HepG2 (cell line): ENCODE measurements around the gene AHCY. TPM values are rescaled to one million over a fixed set of nuclear protein-coding genes. Genes with fewer than 3 reads are reported as not detected.
A peak's percentile ranks its signal among the peaks of the same experiment; 100 is the strongest.

ENCODE experiments used
- ATAC-seq: fragments of 200-7000 bp; cut with Tn5 transposase; 3 replicates; pipeline ENCODE4 v1.9.1; 2020; ENCODE audit warnings: mild to moderate bottlenecking, moderate library complexity
- BruUV-seq: library from RNA; stranded (reverse); fragments of 400-500 nt; replicated peaks from 2 replicates; lab custom pipeline; 2021; lab: Mats Ljungman, UMichigan
- CTCF ChIA-PET: fragments of 300-600 bp; formaldehyde crosslinking; extraction: SDS; loops from one replicate; lab custom pipeline; 2021; ENCODE audit warnings: low total read pairs, inconsistent platforms, low intra/inter-chr PET ratio; lab: Yijun Ruan, JAX
- POLR2A ChIA-PET: fragments of 350-600 bp; sonication (Branson Sonifier 250); formaldehyde crosslinking; loops from one replicate; lab custom pipeline; 2020; ENCODE audit warnings: antibody characterized with exemption, inconsistent platforms; lab: Yijun Ruan, JAX
- DNase-seq: peaks from one replicate; pipeline ENCODE4 v3.0.0-alpha.2; 2015; ENCODE audit warnings: low spot score
- FAIRE-seq: peaks from 3 replicates; lab custom pipeline; 2011; peaks lifted over from hg19 to GRCh38; lab: Jason Lieb, UNC
- H2AFZ ChIP-seq: one replicate; pipeline ENCODE4 v1.6.1; 2011; ENCODE audit warnings: low read length, inconsistent platforms
- H3K27ac ChIP-seq: fragments of 300-600 bp; 3 replicates; pipeline ENCODE4 v1.8.0; 2011; ENCODE audit warnings: mixed run types, mild to moderate bottlenecking, mixed read lengths, low read length, inconsistent platforms; ENCODE audit not compliant: insufficient read depth; ENCODE audit errors: extremely low read length
- H3K27me3 ChIP-seq, 2 experiments: fragments of 200-600 bp in 1 of 2; 2 replicates in 1 of 2; 3 replicates in 1 of 2; pipeline versions ENCODE4 v1.6.0 to v1.8.0; 2011; ENCODE audit warnings: low read length in 2 of 2, mild to moderate bottlenecking in 2 of 2, moderate library complexity in 2 of 2, inconsistent platforms in 1 of 2; ENCODE audit not compliant: insufficient read depth in 2 of 2, control insufficient read depth in 1 of 2
- H3K36me3 ChIP-seq, 2 experiments: fragments of 200-600 bp in 1 of 2; replicated peaks in 1 of 2; 2 replicates in 1 of 2; 3 replicates in 1 of 2; pipeline versions ENCODE4 v1.5.1 to v1.8.0; 2011; ENCODE audit warnings: low read length in 2 of 2, inconsistent platforms in 1 of 2; ENCODE audit not compliant: insufficient read depth in 2 of 2, control insufficient read depth in 1 of 2
- H3K4me1 ChIP-seq: 2 replicates; pipeline ENCODE4 v1.5.1; 2012; ENCODE audit warnings: low read length, inconsistent platforms; ENCODE audit not compliant: insufficient read depth
- H3K4me2 ChIP-seq: 2 replicates; pipeline ENCODE4 v1.6.0; 2011; ENCODE audit warnings: low read depth, low read length, inconsistent platforms
- H3K4me3 ChIP-seq, 3 experiments: fragments of 200-600 bp in 1 of 3; sonication (generic), shearing (Covaris generic) in 1 of 3; replicated peaks in 1 of 3; 2 replicates each; pipeline ENCODE4 v1.5.1; 2011 to 2016; ENCODE audit warnings: low read length in 3 of 3, inconsistent platforms in 2 of 3, low read depth in 2 of 3, mild to moderate bottlenecking in 2 of 3, control low read depth in 1 of 3, mixed read lengths in 1 of 3; ENCODE audit not compliant: insufficient read depth in 1 of 3
- H3K79me2 ChIP-seq: one replicate; pipeline ENCODE4 v1.6.1; 2011; ENCODE audit warnings: low read length, inconsistent platforms; ENCODE audit not compliant: insufficient read depth
- H3K9ac ChIP-seq: 2 replicates; pipeline ENCODE4 v1.6.0; 2011; ENCODE audit warnings: mild to moderate bottlenecking, low read depth, low read length, inconsistent platforms; ENCODE audit not compliant: insufficient read depth
- H3K9me3 ChIP-seq: 2 replicates; pipeline ENCODE4 v1.5.1; 2012; ENCODE audit warnings: mild to moderate bottlenecking, low read length
- H4K20me1 ChIP-seq: 2 replicates; pipeline ENCODE4 v1.6.0; 2011; ENCODE audit warnings: inconsistent platforms, mild to moderate bottlenecking, low read length, moderate library complexity; ENCODE audit not compliant: insufficient read depth
- ARID2 ChIP-seq: sonication (generic); formaldehyde crosslinking; IDR thresholded peaks from 2 replicates; pipeline ENCODE4 v1.8.1; 2022; ENCODE audit warnings: mild to moderate bottlenecking, missing genetic modification reagents, borderline replicate concordance
- ATF7 ChIP-seq, 2 experiments: fragments of 450-650 bp in 1 of 2; sonication (generic) in 1 of 2; formaldehyde crosslinking in 1 of 2; IDR thresholded peaks; 2 replicates each; pipeline versions ENCODE4 v1.4.0 to v1.6.1; 2016 to 2020; ENCODE audit warnings: antibody characterized with exemption in 1 of 2, mild to moderate bottlenecking in 1 of 2, missing genetic modification reagents in 1 of 2
- CHD4 ChIP-seq: fragments of 200-600 bp; sonication (generic); IDR thresholded peaks from 2 replicates; pipeline ENCODE4 v1.7.0; 2017; ENCODE audit warnings: mild to moderate bottlenecking, low read length, borderline replicate concordance
- ESRRA ChIP-seq: sonication (generic); formaldehyde crosslinking; IDR thresholded peaks from 2 replicates; pipeline ENCODE4 v1.5.1; 2020; ENCODE audit warnings: mild to moderate bottlenecking, low read depth, missing genetic modification reagents
- FIP1L1 ChIP-seq: fragments of 200-400 bp; formaldehyde crosslinking; IDR thresholded peaks from 2 replicates; pipeline ENCODE4 v1.6.1; 2018; ENCODE audit warnings: low read depth, mild to moderate bottlenecking, low read length, moderate library complexity, borderline replicate concordance; ENCODE audit not compliant: insufficient read depth
- FOXO4 ChIP-seq: sonication (generic); formaldehyde crosslinking; conservative IDR thresholded peaks from 2 replicates; pipeline ENCODE4 v1.8.1; 2023; ENCODE audit warnings: missing genetic modification reagents
- FOXP1 ChIP-seq, 2 experiments: fragments of 450-650 bp in 1 of 2; IDR thresholded peaks; 2 replicates each; pipeline ENCODE4 v1.6.1; 2017 to 2018; ENCODE audit warnings: antibody characterized with exemption in 1 of 2
- IRX3 ChIP-seq: sonication (generic); formaldehyde crosslinking; IDR thresholded peaks from 2 replicates; pipeline ENCODE4 v1.8.1; 2023; ENCODE audit warnings: mild to moderate bottlenecking, low read depth, missing genetic modification reagents, borderline replicate concordance
- MEF2D ChIP-seq: sonication (generic); formaldehyde crosslinking; IDR thresholded peaks from 2 replicates; pipeline ENCODE4 v1.5.1; 2020; ENCODE audit warnings: mild to moderate bottlenecking, missing genetic modification reagents
- RXRB ChIP-seq: IDR thresholded peaks from 2 replicates; pipeline ENCODE4 v1.6.1; 2016; ENCODE audit warnings: borderline replicate concordance, missing genetic modification reagents, missing compliant biosample characterization
- SALL2 ChIP-seq: sonication (generic); formaldehyde crosslinking; IDR thresholded peaks from 2 replicates; pipeline ENCODE4 v1.8.1; 2023; ENCODE audit warnings: mild to moderate bottlenecking, missing genetic modification reagents, inconsistent platforms
- SMAD3 ChIP-seq: sonication (generic); formaldehyde crosslinking; IDR thresholded peaks from 2 replicates; pipeline ENCODE4 v1.4.0; 2020; ENCODE audit warnings: missing genetic modification reagents
- SMAD9 ChIP-seq: sonication (generic); formaldehyde crosslinking; IDR thresholded peaks from 2 replicates; pipeline ENCODE4 v1.5.1; 2020; ENCODE audit warnings: mild to moderate bottlenecking, missing genetic modification reagents
- SP5 ChIP-seq: IDR thresholded peaks from 2 replicates; pipeline ENCODE4 v1.6.1; 2016; ENCODE audit warnings: low read depth, borderline replicate concordance
- TEAD3 ChIP-seq: optimal IDR thresholded peaks from 2 replicates; pipeline ENCODE3; 2016; ENCODE audit warnings: borderline replicate concordance
- WIZ ChIP-seq: sonication (generic); formaldehyde crosslinking; IDR thresholded peaks from 2 replicates; pipeline ENCODE4 v1.5.1; 2020; ENCODE audit warnings: mild to moderate bottlenecking, missing genetic modification reagents
- ZMYM2 ChIP-seq: sonication (generic); formaldehyde crosslinking; IDR thresholded peaks from 2 replicates; pipeline ENCODE4 v1.8.0; 2022; ENCODE audit warnings: mild to moderate bottlenecking, missing genetic modification reagents
- ZNF3 ChIP-seq: IDR thresholded peaks from 2 replicates; pipeline ENCODE4 v1.7.0; 2017; ENCODE audit warnings: inconsistent platforms
- ZNF543 ChIP-seq: sonication (generic); formaldehyde crosslinking; IDR thresholded peaks from 2 replicates; pipeline ENCODE4 v1.4.0; 2020; ENCODE audit warnings: mild to moderate bottlenecking, missing genetic modification reagents
- ZNF629 ChIP-seq: sonication (generic); formaldehyde crosslinking; conservative IDR thresholded peaks from 2 replicates; pipeline ENCODE4 v1.5.0; 2020; ENCODE audit warnings: missing genetic modification reagents
- ZNF660 ChIP-seq: sonication (generic); formaldehyde crosslinking; IDR thresholded peaks from 2 replicates; pipeline ENCODE4 v1.5.1; 2020; ENCODE audit warnings: mild to moderate bottlenecking, low read depth, missing genetic modification reagents, borderline replicate concordance
- ZNF839 ChIP-seq: sonication (generic); formaldehyde crosslinking; IDR thresholded peaks from 2 replicates; pipeline ENCODE4 v1.4.0; 2020; ENCODE audit warnings: missing genetic modification reagents, mild to moderate bottlenecking, borderline replicate concordance
- WGBS: methylation state at CpG from one replicate; pipeline ENCODE4 v1.1.6; 2017; ENCODE audit warnings: low lambda C conversion rate; 5-methylcytosine and 5-hydroxymethylcytosine counted together
- in situ Hi-C: cut with HindIII; loops from 2 replicates; pipeline ENCODE4 v1.10.0; 2017; ENCODE audit warnings: low pct_unique_long_range_greater_than_20kb; ENCODE audit not compliant: extremely low pct_ligation_motif_present
- intact Hi-C: fragments of 100-400 bp; cut with micrococcal nuclease; formaldehyde crosslinking; loops from one replicate; pipeline ENCODE4 v1.10.0; 2022; ENCODE audit not compliant: unreplicated experiment
- polyA plus RNA-seq, 8 experiments: library from polyadenylated mRNA; depleted of rRNA in 3 of 8; stranded (reverse) in 7 of 8; unstranded in 1 of 8; fragments of >200 nt; fragmentation: Illumina TruSeq in 4 of 8; extraction: Trizol in 4 of 8; gene quantifications; 2 replicates each; pipeline versions ENCODE4 v1.2.1 to v1.2.3, GENCODE V29; 2011 to 2016; ENCODE audit warnings: low read depth in 4 of 8, missing spikeins in 1 of 8, mixed read lengths in 1 of 8; ENCODE audit not compliant: insufficient read depth in 1 of 8
- total RNA-seq, 5 experiments: library from RNA; depleted of rRNA; stranded (reverse); fragments of >200 nt; fragmentation: Illumina TruSeq; extraction: Trizol; gene quantifications; 2 replicates each; pipeline ENCODE4 v1.2.3, GENCODE V29; 2016; ENCODE audit warnings: low read depth in 1 of 5

Gene AHCY
- total and polyA plus RNA-seq, 2 of the 13 experiments (the other 11 are each of a cell fraction or from before 2014, with no cell fraction given): 407 to 419 TPM

- no peak for TF ChIP-seq ZNF660 (CRISPR knock-in tag)
- no peak for TF ChIP-seq WIZ (CRISPR knock-in tag)
- TF ChIP-seq FOXP1 (IDR thresholded peaks at IDR 0.05): no peak
- TF ChIP-seq FOXP1 (CRISPR knock-in tag; IDR thresholded peaks at IDR 0.05): no peak
- TF ChIP-seq ATF7 (IDR thresholded peaks at IDR 0.05): no peak
- TF ChIP-seq ATF7 (CRISPR knock-in tag; IDR thresholded peaks at IDR 0.05): no peak
- no peak for TF ChIP-seq TEAD3 (CRISPR knock-in tag)
- TF ChIP-seq FIP1L1: no peak
- no peak for TF ChIP-seq IRX3 (CRISPR knock-in tag)
Measured at GRCh38 chr20:34302312-34302722, 838 bp downstream of the AHCY start (continued).

- Histone ChIP-seq H3K4me1 (peaks cover 76% of the 10 kb centered on the region), H3K4me3 (peak overlapping the region; percentile 80 to 92 (median 90)), H3K4me2 (peak overlapping the region; percentile 85), H3K79me2 (peaks cover 47% of the 10 kb centered on the region), H2AFZ (no peak overlapping the region), H4K20me1 (peaks cover 29% of the 10 kb centered on the region), H3K9ac (peak overlapping the region; percentile 94), H3K27ac (peak overlapping the region; percentile 83), H3K36me3 (peaks cover 3 to 6% of the 10 kb centered on the region in 2 experiments; a peak in 4 of 5 replicates), H3K9me3 (no peaks in the 10 kb centered on the region), H3K27me3 (no peaks in the 10 kb centered on the region; a peak in 1 of 5 replicates)
- DNase-seq (no peak), ATAC-seq (no peak), FAIRE-seq (no peak)
- intact Hi-C loops: loop anchor here (2.0 kb wide), 1 partner anchor 215 kb away; the partner anchor contains the start of gene DYNLRB1
- BruUV-seq: TSS peak; percentile 65
- ChIA-PET POLR2A (interaction anchor here (0.9 to 6.5 kb wide), 18 partner anchors 10 to 403 kb away, joined by 3 to 144 read pairs (median 4); partner anchors contain the start of genes DYNLRB1, EIF2S2, ITCH and PIGU), CTCF (interaction anchor here (1.0 kb wide), 1 partner anchor 11 kb away, joined by 3 read pairs; no protein-coding TSS in a partner anchor)
- WGBS: 63% methylated on average over 17 of the region's 17 CpGs
- in situ Hi-C loops: loop anchor here (10.0 kb wide), 1 partner anchor 403 kb away; the partner anchor contains the start of gene TP53INP2
- peak; percentile 89 for TF ChIP-seq ZNF629 (CRISPR knock-in tag)
- TF ChIP-seq ZNF839: no peak
- no peak for TF ChIP-seq SMAD3 (CRISPR knock-in tag)
- 0 out of 2 replicates have a peak, but pooled peaks have one; percentile 33 for TF ChIP-seq ZMYM2 (CRISPR knock-in tag)
- TF ChIP-seq ESRRA (CRISPR knock-in tag): peak; percentile 88
- TF ChIP-seq SMAD9: no peak
- TF ChIP-seq MEF2D (CRISPR knock-in tag): 0 out of 2 replicates have a peak, but pooled peaks have one; percentile 40
- peak; percentile 98 for TF ChIP-seq FOXO4
- TF ChIP-seq CHD4: peak; percentile 39; the same call in 1 of the 2 replicates
- no peak; the same call in 1 of the 2 replicates for TF ChIP-seq RXRB
- TF ChIP-seq SALL2 (CRISPR knock-in tag): no peak
- 0 out of 2 replicates have a peak, but pooled peaks have one; percentile 33 for TF ChIP-seq ZNF3 (CRISPR knock-in tag)
- TF ChIP-seq ARID2: 0 out of 2 replicates have a peak, but pooled peaks have one; percentile 27
- 0 out of 2 replicates have a peak, but pooled peaks have one; percentile 8 for TF ChIP-seq SP5 (CRISPR knock-in tag)
- TF ChIP-seq ZNF543 (CRISPR knock-in tag): no peak
Measured at GRCh38 chr20:34301587-34302311, 1.4 kb downstream of the AHCY start.
